COLO668 (cell line): ENCODE results near the gene TBC1D4.
A peak's percentile ranks its signal among the peaks of the same experiment; 100 is the strongest.

Experiments
- DNase-seq: peaks from one replicate; lab custom pipeline; 2025; ENCODE audit not compliant: unreplicated experiment; lab: John Stamatoyannopoulos, UW

Gene TBC1D4

GRCh38 chr13:75393839-75394520, 88.0 kb downstream of the TBC1D4 start:
- DNase-seq = no peak

GRCh38 chr13:75391432-75392100, 90.4 kb downstream of the TBC1D4 start:
- DNase-seq = no peak

- no peak for DNase-seq
These were observed 91.7 kb downstream of the TBC1D4 start for GRCh38 chr13:75390229-75390628.

GRCh38 chr13:75385708-75386083, 96.3 kb downstream of the TBC1D4 start:
- no peak for DNase-seq

- peak; percentile 51 for DNase-seq
These were observed 96.9 kb downstream of the TBC1D4 start for GRCh38 chr13:75384879-75385707.

GRCh38 chr13:75383064-75383715, 98.8 kb downstream of the TBC1D4 start:
- no peak for DNase-seq

GRCh38 chr13:75378301-75378700, 103.7 kb downstream of the TBC1D4 start:
- DNase-seq = no peak

GRCh38 chr13:75376792-75377402, 105.1 kb downstream of the TBC1D4 start:
- DNase-seq = no peak

GRCh38 chr13:75375329-75375728, 106.6 kb downstream of the TBC1D4 start:
- no peak for DNase-seq

- no peak for DNase-seq
These were observed 108.0 kb downstream of the TBC1D4 start for GRCh38 chr13:75373988-75374387.

GRCh38 chr13:75372923-75373841, 108.8 kb downstream of the TBC1D4 start:
- no peak for DNase-seq

- DNase-seq = peak; percentile 20
These were observed 109.5 kb downstream of the TBC1D4 start for GRCh38 chr13:75372517-75372916.

- DNase-seq = no peak
These were observed 110.8 kb downstream of the TBC1D4 start for GRCh38 chr13:75371203-75371602.

GRCh38 chr13:75370774-75371173, 111.2 kb downstream of the TBC1D4 start:
- no peak for DNase-seq

- no peak for DNase-seq
These were observed 112.0 kb downstream of the TBC1D4 start for GRCh38 chr13:75369981-75370380.

- DNase-seq = no peak
These were observed 113.8 kb downstream of the TBC1D4 start for GRCh38 chr13:75368167-75368566.

- DNase-seq = no peak
These were observed 115.3 kb downstream of the TBC1D4 start for GRCh38 chr13:75366380-75367280.

- DNase-seq = no peak
These were observed 116.2 kb downstream of the TBC1D4 start for GRCh38 chr13:75365724-75366173.
